CD8-positive, alpha-beta memory T cell (primary cell): ENCODE data around the gene MFAP2. TPM values are rescaled to one million over a fixed set of nuclear protein-coding genes. Genes with fewer than 3 reads are reported as not detected.
A peak's percentile ranks its signal among the peaks of the same experiment; 100 is the strongest.

Experiments used
- CTCF ChIA-PET: fragments of 350-600 bp; sonication (Branson Sonifier 250); formaldehyde crosslinking; loops from one replicate; lab custom pipeline; 2021; ENCODE audit warnings: antibody characterized with exemption; lab: Charles Lee
- POLR2A ChIA-PET: fragments of 350-600 bp; sonication (Branson Sonifier 250); formaldehyde crosslinking; loops from one replicate; lab custom pipeline; 2021; ENCODE audit warnings: antibody characterized with exemption; lab: Charles Lee
- DNase-seq, 5 donors: peaks; one replicate each; pipeline versions ENCODE4 v3.0.0 to v3.0.0-alpha.2; 2020 to 2022; ENCODE audit warnings: mixed read lengths in 1 of 5
- H3K27ac ChIP-seq: one replicate; pipeline ENCODE4 v1.7.0; 2013; ENCODE audit warnings: low read depth, mild to moderate bottlenecking, low read length, moderate library complexity
- H3K27me3 ChIP-seq: 2 replicates; pipeline ENCODE4 v1.7.0; 2013; ENCODE audit warnings: low read length, mild to moderate bottlenecking; ENCODE audit not compliant: insufficient read depth, poor library complexity, severe bottlenecking
- H3K36me3 ChIP-seq: 2 replicates; pipeline ENCODE4 v1.7.0; 2013; ENCODE audit warnings: mild to moderate bottlenecking, low read length, moderate library complexity; ENCODE audit not compliant: insufficient read depth
- H3K4me1 ChIP-seq: 2 replicates; pipeline ENCODE4 v1.7.0; 2013; ENCODE audit warnings: mild to moderate bottlenecking, low read length, moderate library complexity; ENCODE audit not compliant: insufficient read depth
- H3K4me3 ChIP-seq: 2 replicates; pipeline ENCODE4 v1.7.0; 2013; ENCODE audit warnings: mild to moderate bottlenecking, low read length
- H3K9me3 ChIP-seq: 2 replicates; pipeline ENCODE4 v1.7.0; 2013; ENCODE audit warnings: mild to moderate bottlenecking, low read length
- H3K27ac Mint-ChIP-seq, 8 donors: one replicate each; pipeline ENCODE4 v1.8.0; 2020 to 2021; ENCODE audit warnings: mixed read lengths in 8 of 8, mild to moderate bottlenecking in 6 of 8, inconsistent platforms in 3 of 8, moderate library complexity in 3 of 8
- H3K27me3 Mint-ChIP-seq, 2 donors: one replicate each; pipeline ENCODE4 v1.8.0; 2020 to 2021; ENCODE audit warnings: mixed read lengths in 2 of 2, mild to moderate bottlenecking in 1 of 2, moderate library complexity in 1 of 2
- H3K36me3 Mint-ChIP-seq, 3 donors: one replicate each; pipeline ENCODE4 v1.8.0; 2020 to 2021; ENCODE audit warnings: mixed read lengths in 3 of 3, inconsistent platforms in 1 of 3, mild to moderate bottlenecking in 1 of 3
- H3K4me1 Mint-ChIP-seq, 3 donors: one replicate each; pipeline ENCODE4 v1.8.0; 2020 to 2021; ENCODE audit warnings: mixed read lengths in 3 of 3, inconsistent platforms in 1 of 3, mild to moderate bottlenecking in 1 of 3
- H3K4me3 Mint-ChIP-seq, 7 donors: one replicate each; pipeline ENCODE4 v1.8.0; 2020 to 2021; ENCODE audit warnings: mixed read lengths in 7 of 7, mild to moderate bottlenecking in 6 of 7, moderate library complexity in 4 of 7, inconsistent platforms in 2 of 7
- H3K9me3 Mint-ChIP-seq, 5 donors: one replicate each; pipeline ENCODE4 v1.8.0; 2020 to 2022; ENCODE audit warnings: mixed read lengths in 5 of 5, mild to moderate bottlenecking in 3 of 5, moderate library complexity in 2 of 5, inconsistent platforms in 1 of 5
- polyA plus RNA-seq: library from polyadenylated mRNA; unstranded; fragments of 300-500 nt; fragmentation: Illumina TruSeq; gene quantifications from one replicate; pipeline ENCODE4 v1.2.3, GENCODE V29; 2021
- total RNA-seq, 2 experiments: library from RNA; stranded (reverse); gene quantifications; one replicate each; pipeline ENCODE4 v1.2.3, GENCODE V29; 2021

Gene MFAP2
- total and polyA plus RNA-seq, 3 experiments from 2014 or later, result 0.39 TPM; not detected in 2

DNA sequence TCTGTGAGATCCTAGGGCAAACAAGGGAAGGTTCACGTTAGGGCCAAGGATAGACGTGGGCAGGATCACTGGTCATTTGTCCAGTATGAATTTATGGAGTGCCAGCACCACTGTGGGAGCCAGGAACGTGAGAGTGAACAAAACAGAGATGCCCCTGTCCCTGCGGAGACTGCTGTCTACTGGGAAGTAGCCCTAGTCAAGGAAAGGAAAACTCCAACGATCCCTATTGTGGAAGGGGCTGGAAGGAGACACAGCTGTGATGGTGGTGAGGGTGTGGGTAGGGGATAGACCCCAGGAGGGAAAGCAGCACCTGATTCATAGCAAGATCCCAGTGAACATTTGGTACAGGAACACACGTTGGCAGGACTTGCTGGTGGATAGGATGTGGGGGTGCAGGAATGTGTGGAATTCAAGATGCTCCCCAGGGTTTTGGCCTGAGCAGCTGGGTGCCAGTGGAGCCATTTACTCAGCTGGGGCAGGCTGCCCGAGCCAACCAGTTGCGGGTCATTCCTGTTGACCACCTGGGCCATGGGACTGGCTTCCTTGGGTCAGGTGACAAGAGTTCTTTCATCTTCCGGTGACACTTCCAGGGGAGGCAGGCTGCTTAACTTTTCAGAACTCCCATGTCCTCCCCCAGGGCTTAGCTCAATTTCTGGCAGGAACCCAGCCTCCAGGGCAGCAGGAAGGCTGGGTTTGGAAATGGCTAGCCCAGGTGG is 32.5 kb upstream of the MFAP2 start:
- H3K9me3 ChIP-seq, result no peaks in the 10 kb centered on the region
- POLR2A ChIA-PET, result interaction anchor here (0.6 kb wide), 1 partner anchor 11 kb away, joined by 3 read pairs; no protein-coding TSS in a partner anchor
- H3K27me3 ChIP-seq, result no peaks in the 10 kb centered on the region
- DNase-seq, result peak in 1 of 5 donors; percentile 12
- Mint-ChIP-seq H3K9me3 (no peaks in the 10 kb centered on the region), H3K4me3 (peak overlapping the region in 4 of 7 donors; percentile 43 to 84 (median 50)), H3K27ac (no peak overlapping the region), H3K36me3 (peaks cover 0 to 10% (median 0%) of the 10 kb centered on the region in 3 donors), H3K27me3 (no peaks in the 10 kb centered on the region), H3K4me1 (peaks cover 15 to 24% (median 19%) of the 10 kb centered on the region in 3 donors)
- CTCF ChIA-PET, result interaction anchor here (1.4 kb wide), 1 partner anchor 52 kb away, joined by 4 read pairs; no protein-coding TSS in a partner anchor
- no peaks in the 10 kb centered on the region for H3K36me3 ChIP-seq
- H3K4me1 ChIP-seq, result peaks cover 17% of the 10 kb centered on the region
- H3K4me3 ChIP-seq, result no peak overlapping the region
- no peak overlapping the region for H3K27ac ChIP-seq

DNA sequence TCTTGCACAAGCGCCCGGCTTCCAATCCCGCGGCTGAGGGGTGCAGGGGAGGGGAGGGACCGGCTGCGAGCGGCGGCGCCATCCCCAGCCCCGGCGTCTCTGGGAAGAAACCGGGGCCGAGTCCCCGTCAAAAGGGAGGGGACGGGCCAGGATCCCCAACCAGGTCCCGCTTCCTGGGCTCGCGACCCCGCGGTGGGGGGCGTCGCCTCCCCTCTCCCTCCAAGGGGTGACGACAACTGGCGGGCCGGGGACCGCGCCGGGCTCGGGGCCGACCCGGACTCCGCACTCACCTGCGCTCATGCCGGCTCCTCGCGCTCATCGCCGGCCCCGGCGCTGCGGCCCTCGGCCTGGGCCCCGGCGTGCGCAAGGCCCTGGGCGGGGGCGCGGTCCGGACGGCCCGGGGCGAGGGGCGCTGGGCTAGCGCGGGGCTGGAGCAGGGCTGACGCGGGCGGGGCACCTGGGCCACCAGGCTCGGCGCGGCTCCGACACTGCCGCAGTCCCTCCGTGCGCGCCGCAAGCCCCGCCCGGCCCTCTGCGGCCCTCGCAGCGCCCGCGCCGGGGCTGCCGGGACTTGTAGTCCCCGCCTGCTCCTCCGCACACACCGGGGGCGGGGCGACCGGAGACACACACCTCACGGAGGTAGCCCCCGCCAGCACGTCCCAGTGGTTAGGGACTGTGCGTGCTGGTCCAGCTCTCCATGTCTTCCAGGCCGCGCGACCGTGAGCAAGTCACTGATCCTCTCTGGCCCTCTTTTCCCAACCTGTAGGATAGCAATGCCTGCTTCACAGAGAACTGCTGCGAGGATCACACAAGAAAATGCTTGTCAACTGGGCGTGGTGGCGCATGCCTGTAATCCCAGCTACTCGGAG is 31.3 kb upstream of the MFAP2 start, which contains the start of gene ATP13A2:
ATP13A2 (minus strand) TSS at position 490 of the 869 bp plus-strand sequence; CDS start at position 300, 190 bp downstream.
- no peaks in the 10 kb centered on the region for H3K27me3 Mint-ChIP-seq
- Histone ChIP-seq H3K27me3 (no peaks in the 10 kb centered on the region), H3K4me3 (peak within 1 kb of the TSS; percentile 75), H3K9me3 (no peaks in the 10 kb centered on the region), H3K4me1 (peaks cover 17% of the 10 kb centered on the region), H3K36me3 (no peaks in the 10 kb centered on the region), H3K27ac (peak within 1 kb of the TSS; percentile 54)
- peak within 1 kb of the TSS; percentile 83 to 92 (median 87) for H3K4me3 Mint-ChIP-seq
- peaks cover 15 to 24% (median 19%) of the 10 kb centered on the region in 3 donors for H3K4me1 Mint-ChIP-seq
- ChIA-PET CTCF (no interaction called here), POLR2A (interaction anchor here (0.6 kb wide), 1 partner anchor 10 kb away, joined by 3 read pairs; no protein-coding TSS in a partner anchor)
- peak; percentile 72 to 87 (median 79) for DNase-seq
- peak within 1 kb of the TSS; percentile 61 to 94 (median 84) for H3K27ac Mint-ChIP-seq
- peaks cover 0 to 6% (median 0%) of the 10 kb centered on the region in 3 donors for H3K36me3 Mint-ChIP-seq
- no peaks in the 10 kb centered on the region for H3K9me3 Mint-ChIP-seq

DNA sequence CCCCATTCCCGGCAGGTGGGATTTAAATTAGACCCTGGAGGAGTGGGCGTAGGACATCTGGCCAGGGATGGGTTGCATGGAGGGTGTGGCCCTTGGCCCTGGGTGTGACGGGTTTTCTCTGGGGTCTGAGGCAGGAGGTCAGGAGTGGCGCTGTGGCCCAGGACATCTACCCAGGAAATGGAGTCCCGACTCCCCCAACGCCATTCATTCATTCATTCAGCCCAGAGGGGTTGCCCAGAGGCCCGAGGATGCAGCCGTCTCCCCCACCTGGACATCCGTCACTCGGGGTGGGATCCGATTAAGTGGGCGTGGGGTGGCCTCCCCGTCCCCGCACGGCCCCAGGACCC is 30.6 kb upstream of the MFAP2 start:
- Histone ChIP-seq H3K27me3 (no peaks in the 10 kb centered on the region), H3K4me1 (peaks cover 17% of the 10 kb centered on the region), H3K4me3 (peak overlapping the region; percentile 75), H3K36me3 (no peaks in the 10 kb centered on the region), H3K27ac (peak overlapping the region; percentile 54), H3K9me3 (no peaks in the 10 kb centered on the region)
- H3K27ac Mint-ChIP-seq, result peak overlapping the region; percentile 39 to 94 (median 84)
- peaks cover 15 to 24% (median 19%) of the 10 kb centered on the region in 3 donors for H3K4me1 Mint-ChIP-seq
- peak overlapping the region; percentile 81 to 92 (median 87) for H3K4me3 Mint-ChIP-seq
- ChIA-PET POLR2A (no interaction called here), CTCF (no interaction called here)
- no peaks in the 10 kb centered on the region for H3K27me3 Mint-ChIP-seq
- peak in 1 of 5 donors; percentile 42 for DNase-seq
- no peaks in the 10 kb centered on the region for H3K9me3 Mint-ChIP-seq
- H3K36me3 Mint-ChIP-seq, result peaks cover 0 to 7% (median 0%) of the 10 kb centered on the region in 3 donors

DNA sequence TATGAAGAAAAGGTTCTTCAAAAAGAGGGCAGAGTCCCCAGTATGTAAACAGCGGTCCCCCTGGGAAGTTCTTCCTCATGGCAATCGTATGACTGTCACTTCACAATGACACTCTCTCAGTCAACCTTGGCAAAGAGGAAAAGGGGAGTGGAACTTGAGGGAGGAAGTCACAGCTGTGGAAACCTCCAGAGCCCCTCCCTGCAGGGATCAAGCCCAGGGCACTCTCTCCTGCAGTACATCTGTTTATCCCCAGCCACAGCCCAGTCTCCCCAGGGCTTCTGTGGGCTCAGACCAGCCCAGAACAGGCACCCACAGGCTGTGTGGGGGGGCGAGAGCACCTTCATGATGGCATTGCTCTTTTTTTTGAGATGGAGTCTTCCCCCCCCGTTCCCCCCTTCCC is 29.3 kb upstream of the MFAP2 start:
- DNase-seq, result peak in 1 of 5 donors; percentile 37
- Histone ChIP-seq H3K4me3 (no peak overlapping the region), H3K27ac (no peak overlapping the region), H3K27me3 (no peaks in the 10 kb centered on the region), H3K9me3 (no peaks in the 10 kb centered on the region), H3K36me3 (no peaks in the 10 kb centered on the region), H3K4me1 (peaks cover 17% of the 10 kb centered on the region)
- Mint-ChIP-seq H3K27me3 (no peaks in the 10 kb centered on the region), H3K4me3 (peak overlapping the region in 6 of 7 donors; percentile 28 to 92 (median 52)), H3K4me1 (peaks cover 15 to 24% (median 19%) of the 10 kb centered on the region in 3 donors), H3K9me3 (no peaks in the 10 kb centered on the region), H3K36me3 (peaks cover 0 to 20% (median 0%) of the 10 kb centered on the region in 3 donors), H3K27ac (peak overlapping the region in 2 of 8 donors; percentile 22 to 50)
- ChIA-PET POLR2A (interaction anchor here (0.6 kb wide), 1 partner anchor 9 kb away, joined by 6 read pairs; no protein-coding TSS in a partner anchor), CTCF (no interaction called here)

DNA sequence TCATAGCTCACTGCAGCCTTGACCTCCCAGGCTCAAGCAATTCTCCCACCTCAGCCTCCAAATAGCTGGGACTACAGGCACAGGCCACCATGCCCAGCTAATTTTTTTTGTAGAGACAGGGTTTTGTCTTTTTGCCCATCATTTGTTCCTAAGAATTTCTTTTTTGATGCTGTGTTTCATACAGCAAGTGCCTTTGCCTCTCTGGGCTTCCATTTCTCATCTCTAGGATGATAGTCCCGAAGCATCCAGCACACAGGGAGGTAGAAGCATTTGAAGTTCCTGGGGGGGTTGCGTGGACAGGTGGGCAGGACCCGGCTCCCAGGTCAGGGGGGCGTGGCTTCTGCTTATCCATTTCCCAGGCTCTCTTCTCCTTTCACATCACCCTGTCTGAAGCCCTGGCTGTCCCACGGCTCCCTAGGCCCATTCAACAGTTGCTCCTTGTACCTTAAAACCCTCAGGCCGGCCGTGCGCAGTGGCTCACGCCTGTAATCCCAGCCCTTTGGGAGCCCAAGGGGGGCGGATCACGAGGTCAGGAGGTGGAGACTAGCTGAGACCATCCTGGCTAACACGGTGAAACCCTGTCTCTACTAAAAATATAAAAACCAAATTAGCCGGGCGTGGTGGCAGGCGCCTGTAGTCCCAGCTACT is 27.9 kb upstream of the MFAP2 start:
- ChIA-PET CTCF (interaction anchor here (0.7 kb wide), 1 partner anchor 48 kb away, joined by 3 read pairs; no protein-coding TSS in a partner anchor), POLR2A (no interaction called here)
- H3K27ac ChIP-seq, result no peak overlapping the region
- H3K4me3 ChIP-seq, result no peak overlapping the region
- peaks cover 17% of the 10 kb centered on the region for H3K4me1 ChIP-seq
- H3K36me3 ChIP-seq, result peaks cover 7% of the 10 kb centered on the region
- Mint-ChIP-seq H3K4me3 (no peak overlapping the region), H3K27ac (peak overlapping the region in 1 of 8 donors; percentile 86), H3K36me3 (peaks cover 0 to 33% (median 5%) of the 10 kb centered on the region in 3 donors), H3K4me1 (peaks cover 15 to 24% (median 19%) of the 10 kb centered on the region in 3 donors), H3K9me3 (no peaks in the 10 kb centered on the region), H3K27me3 (no peaks in the 10 kb centered on the region)
- H3K9me3 ChIP-seq, result no peaks in the 10 kb centered on the region
- no peaks in the 10 kb centered on the region for H3K27me3 ChIP-seq
- DNase-seq, result peak in 1 of 5 donors; percentile 30

DNA sequence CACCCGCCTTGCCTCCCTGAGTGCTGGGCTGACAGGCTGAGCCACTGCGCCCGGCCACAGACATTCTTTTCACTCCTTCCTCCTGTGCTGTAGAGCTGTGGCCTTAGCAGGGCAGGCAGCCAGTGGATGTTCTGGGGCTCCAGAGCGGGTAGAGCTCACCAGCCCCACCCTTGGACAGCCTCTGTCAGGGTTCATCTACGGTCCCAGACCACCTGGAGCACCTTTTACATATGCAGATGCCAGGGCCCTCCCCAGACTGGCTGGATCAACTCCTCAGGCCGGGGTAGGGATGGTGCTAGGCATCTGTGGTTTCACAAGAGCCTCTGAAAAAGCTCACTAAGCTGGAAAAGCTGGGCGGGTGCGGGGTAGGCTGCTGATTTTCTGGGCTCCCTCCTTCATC is 26.7 kb upstream of the MFAP2 start:
- DNase-seq, result no peak
- Histone ChIP-seq H3K4me3 (no peak overlapping the region), H3K9me3 (no peaks in the 10 kb centered on the region), H3K36me3 (peaks cover 15% of the 10 kb centered on the region), H3K27me3 (no peaks in the 10 kb centered on the region), H3K27ac (no peak overlapping the region), H3K4me1 (peaks cover 14% of the 10 kb centered on the region)
- H3K4me3 Mint-ChIP-seq, result no peak overlapping the region
- no peaks in the 10 kb centered on the region for H3K9me3 Mint-ChIP-seq
- H3K27ac Mint-ChIP-seq, result no peak overlapping the region
- ChIA-PET CTCF (interaction anchor here (1.4 kb wide), 1 partner anchor 55 kb away, joined by 3 read pairs; no protein-coding TSS in a partner anchor), POLR2A (no interaction called here)
- H3K27me3 Mint-ChIP-seq, result no peaks in the 10 kb centered on the region
- peaks cover 0 to 44% (median 5%) of the 10 kb centered on the region in 3 donors for H3K36me3 Mint-ChIP-seq
- peaks cover 14 to 23% (median 18%) of the 10 kb centered on the region in 3 donors for H3K4me1 Mint-ChIP-seq

DNA sequence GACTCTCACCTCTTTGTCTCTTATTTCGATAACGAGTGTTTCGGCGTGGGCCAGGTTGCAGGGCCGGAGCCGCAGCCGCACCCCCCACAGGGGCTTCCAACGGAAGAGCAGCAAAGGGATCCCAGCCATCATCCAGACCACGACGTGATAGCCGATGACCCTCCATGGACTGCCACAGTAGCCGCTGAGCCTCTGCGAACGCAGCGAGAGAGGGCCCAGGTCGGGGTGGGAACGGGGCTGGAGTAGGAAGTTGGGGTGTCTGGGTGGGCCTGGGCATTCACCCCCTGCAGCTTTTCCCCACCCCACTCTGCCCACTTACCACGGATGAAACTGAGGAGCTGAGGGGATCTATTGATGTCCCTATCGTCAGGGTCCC is 24.9 kb upstream of the MFAP2 start:
- no peak for DNase-seq
- H3K4me1 Mint-ChIP-seq, result peaks cover 3 to 10% (median 8%) of the 10 kb centered on the region in 3 donors
- H3K9me3 Mint-ChIP-seq, result no peaks in the 10 kb centered on the region
- Histone ChIP-seq H3K27me3 (no peaks in the 10 kb centered on the region), H3K27ac (no peak overlapping the region), H3K36me3 (peaks cover 16% of the 10 kb centered on the region), H3K9me3 (no peaks in the 10 kb centered on the region), H3K4me3 (no peak overlapping the region), H3K4me1 (peaks cover 3% of the 10 kb centered on the region)
- H3K36me3 Mint-ChIP-seq, result peaks cover 0 to 53% (median 5%) of the 10 kb centered on the region in 3 donors
- ChIA-PET POLR2A (no interaction called here), CTCF (no interaction called here)
- no peaks in the 10 kb centered on the region for H3K27me3 Mint-ChIP-seq
- no peak overlapping the region for H3K27ac Mint-ChIP-seq
- no peak overlapping the region for H3K4me3 Mint-ChIP-seq
